ENCODE measurements around the gene DYRK2.

Gene DYRK2

GRCh38 chr12:67701121-67701520 lies 52.6 kb downstream of the DYRK2 start:
- no peak for DNase-seq (ENCODE audit: low read depth in 2 of 3, low spot score in 1 of 3)

- no peak for DNase-seq (ENCODE audit: low read depth in 2 of 3, low spot score in 1 of 3)
Observed at GRCh38 chr12:67702136-67702535, 53.6 kb downstream of the DYRK2 start.

GRCh38 chr12:67704071-67704470 lies 55.5 kb downstream of the DYRK2 start:
- DNase-seq (ENCODE audit: low read depth in 2 of 3, low spot score in 1 of 3) = no peak

- DNase-seq (ENCODE audit: low read depth in 2 of 3, low spot score in 1 of 3) = no peak
Observed at GRCh38 chr12:67705394-67706370, 57.1 kb downstream of the DYRK2 start.

- no peak for DNase-seq (ENCODE audit: low read depth in 2 of 3, low spot score in 1 of 3)
Observed at GRCh38 chr12:67709367-67709954, 60.9 kb downstream of the DYRK2 start.

- DNase-seq (ENCODE audit: low read depth in 2 of 3, low spot score in 1 of 3) = no peak
Observed at GRCh38 chr12:67710582-67710981, 62.0 kb downstream of the DYRK2 start.

GRCh38 chr12:67712011-67712410 lies 63.5 kb downstream of the DYRK2 start:
- DNase-seq (ENCODE audit: low read depth in 2 of 3, low spot score in 1 of 3) = no peak

GRCh38 chr12:67714648-67715047 lies 66.1 kb downstream of the DYRK2 start:
- DNase-seq (ENCODE audit: low read depth in 2 of 3, low spot score in 1 of 3) = no peak

Measured in stimulated activated CD4-positive, alpha-beta T cell treated with anti-CD3 and anti-CD28 coated beads, Interleukin-12 subunit alpha, Interleukin-12 subunit beta, amount 100 ng/mL, for 48 hours (primary cell).